SW480 (cell line): ENCODE measurements around the gene COMMD8.
"Not testable (repeated sequence)": the region's sequence is repeated elsewhere in the genome, so short reads cannot be mapped to it uniquely, and the experiment has no call there.

ENCODE experiments used
- DNase-seq: peaks from one replicate; pipeline ENCODE4 v3.0.0-alpha.2; 2016; ENCODE audit warnings: low spot score

COMMD8 gene

GRCh38 chr4:47463235-47463956 lies at the start of gene COMMD8:
Gene COMMD8, minus strand, starts transcription at chr4:47463702. Its CDS starts 51 bp downstream, at chr4:47463651.
- DNase-seq = peak; percentile 90

DNA sequence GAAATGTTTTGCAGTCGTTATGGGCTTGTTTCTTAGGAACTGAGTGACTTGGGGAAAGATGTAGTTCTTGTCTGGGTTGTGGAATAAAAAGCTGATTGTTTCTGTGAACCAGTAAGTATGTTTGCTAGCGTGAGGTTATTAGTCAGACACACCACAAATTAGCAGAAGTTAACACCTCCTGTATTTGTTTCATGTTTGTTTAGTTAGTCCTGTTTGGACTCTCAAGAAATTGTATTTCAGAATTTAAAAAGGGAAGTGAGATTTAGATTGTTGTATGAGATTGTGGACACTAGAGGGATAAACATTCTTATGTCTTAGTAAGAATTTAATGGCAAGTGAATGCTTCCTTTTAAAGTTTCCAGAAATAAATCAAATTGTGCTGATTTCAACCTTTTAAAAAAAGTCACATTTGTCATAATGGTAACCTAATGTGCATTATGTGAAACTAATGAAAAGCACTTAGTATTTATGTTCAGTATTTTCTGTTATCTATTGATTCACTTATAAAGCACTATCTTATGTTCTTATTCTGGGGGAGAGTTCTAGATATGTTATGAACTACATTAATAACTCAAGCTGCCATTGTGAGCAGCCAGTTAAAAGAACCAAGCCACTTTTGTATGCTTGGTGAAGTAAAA lies 47.1 kb upstream of the COMMD8 start:
- DNase-seq = no peak

GRCh38 chr4:47505666-47506065 lies 42.2 kb upstream of the COMMD8 start:
- no peak for DNase-seq

- no peak for DNase-seq
Measured at GRCh38 chr4:47505147-47505546, 41.6 kb upstream of the COMMD8 start.

DNA sequence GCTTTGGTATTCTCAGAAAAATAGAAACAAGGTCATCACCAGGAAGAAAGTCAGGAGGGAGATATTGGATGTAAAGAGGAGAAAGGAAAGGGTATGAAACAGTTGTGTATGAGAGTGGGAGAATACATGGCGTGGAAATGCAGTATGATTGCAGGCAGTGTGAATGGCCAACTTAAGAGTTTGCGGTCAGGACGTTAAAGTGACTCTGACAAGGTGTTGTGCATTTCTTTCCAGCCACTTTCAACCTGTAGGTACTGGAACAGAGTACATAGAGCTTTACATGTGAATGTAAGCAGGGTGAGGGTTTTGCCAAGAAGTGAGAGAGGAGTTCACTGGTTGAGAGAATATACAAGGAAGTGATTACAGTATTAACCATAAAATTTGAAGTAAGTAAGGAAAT lies 37.3 kb upstream of the COMMD8 start:
- no peak for DNase-seq

DNA sequence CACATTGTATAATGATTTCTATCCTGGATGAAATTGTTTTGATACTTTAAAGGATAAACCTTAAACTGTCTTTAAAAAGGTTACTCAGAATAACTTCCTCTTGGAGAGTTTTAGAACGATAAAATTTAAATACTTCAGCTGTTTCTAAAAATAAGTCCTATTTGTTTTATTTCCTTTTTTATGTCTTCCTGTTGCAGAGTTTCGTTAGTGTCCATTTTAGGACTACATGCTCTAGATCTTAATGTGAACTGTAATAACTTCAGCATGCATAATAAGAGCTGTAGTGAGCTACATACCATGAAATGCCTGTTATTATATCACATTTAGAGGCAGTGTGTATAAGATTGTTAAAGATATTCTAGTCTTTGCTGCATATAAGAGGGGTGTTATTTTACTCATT lies 36.2 kb upstream of the COMMD8 start:
- no peak for DNase-seq

DNA sequence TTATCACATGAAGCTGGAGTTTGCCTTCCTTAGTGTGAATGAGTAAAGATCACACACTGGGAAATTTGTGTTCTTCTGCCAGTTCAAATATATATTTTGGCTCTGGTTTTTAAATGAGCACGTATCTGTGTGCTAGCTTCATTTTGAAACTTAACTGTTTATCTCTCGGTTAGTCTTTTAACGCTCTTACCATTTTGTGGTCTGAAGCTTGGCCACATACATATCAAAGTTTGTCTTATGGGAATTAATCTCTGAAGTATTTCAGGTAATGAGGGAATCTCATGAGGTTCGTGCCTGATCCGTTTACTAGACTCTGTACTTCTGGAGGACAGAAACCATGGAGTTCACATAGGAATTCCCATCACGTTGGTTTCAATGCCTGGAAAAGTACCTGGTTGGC lies 35.4 kb upstream of the COMMD8 start:
- DNase-seq = no peak

GRCh38 chr4:47494124-47494430 lies 30.6 kb upstream of the COMMD8 start:
- no peak for DNase-seq

GRCh38 chr4:47493238-47494123 lies 30.0 kb upstream of the COMMD8 start:
- DNase-seq = no peak

DNA sequence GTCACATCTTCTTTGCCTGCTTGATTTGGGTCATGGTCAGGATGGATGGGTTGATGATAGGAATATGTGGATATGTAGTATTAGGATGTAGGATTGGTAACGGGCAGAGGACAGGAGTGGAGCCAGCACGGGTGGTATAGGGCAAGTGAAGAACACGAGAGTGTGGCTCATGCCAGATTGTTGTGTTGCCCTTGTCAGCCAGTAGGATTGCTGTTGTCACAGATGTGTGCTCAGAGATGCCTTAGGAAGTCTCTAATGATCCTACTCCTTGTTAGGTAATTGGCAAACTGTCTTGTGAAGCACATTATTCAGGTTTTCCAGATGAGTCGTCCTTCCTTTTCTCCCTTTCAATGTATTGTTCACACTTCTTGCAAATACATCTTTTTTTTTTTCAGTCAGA lies 27.0 kb upstream of the COMMD8 start:
- peak; percentile 25 for DNase-seq

DNA sequence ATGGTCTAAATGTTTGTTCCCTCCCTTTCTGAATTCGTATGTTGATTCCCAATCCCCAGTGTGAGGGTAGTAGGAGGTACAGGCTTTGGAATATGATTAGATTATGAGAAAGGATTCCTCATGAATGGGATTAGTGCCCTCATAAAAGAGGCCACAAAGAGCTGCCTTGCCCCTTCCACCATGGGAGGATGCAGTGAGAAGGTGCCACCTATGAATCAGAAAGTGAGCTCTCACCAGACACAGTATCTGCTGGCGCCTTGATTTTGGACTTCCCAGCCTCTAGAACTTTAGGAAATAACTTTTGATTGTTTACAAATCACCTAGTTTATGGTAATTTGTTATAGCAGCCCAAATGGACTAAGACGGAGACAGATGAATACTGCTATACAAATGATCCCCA lies 25.2 kb upstream of the COMMD8 start:
- DNase-seq = no peak

DNA sequence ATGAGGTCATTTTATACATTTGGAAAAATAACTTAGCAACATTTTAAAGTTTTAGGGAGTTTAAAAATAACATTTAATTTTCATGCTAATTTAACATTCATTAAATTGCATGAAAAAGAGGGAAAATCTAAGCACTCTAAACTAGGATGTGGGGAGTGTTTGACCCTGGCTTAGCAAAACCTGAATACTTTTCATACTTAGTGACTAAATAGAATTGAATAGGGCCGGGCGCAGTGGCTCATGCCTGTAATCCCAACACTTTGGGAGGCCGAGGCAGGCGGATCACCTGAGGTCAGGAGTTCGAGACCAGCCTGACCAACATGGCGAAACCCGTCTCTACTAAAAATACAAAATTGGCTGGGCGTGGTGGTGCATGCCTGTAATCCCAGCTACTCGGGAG lies 23.2 kb upstream of the COMMD8 start:
- DNase-seq = not testable (repeated sequence)

DNA sequence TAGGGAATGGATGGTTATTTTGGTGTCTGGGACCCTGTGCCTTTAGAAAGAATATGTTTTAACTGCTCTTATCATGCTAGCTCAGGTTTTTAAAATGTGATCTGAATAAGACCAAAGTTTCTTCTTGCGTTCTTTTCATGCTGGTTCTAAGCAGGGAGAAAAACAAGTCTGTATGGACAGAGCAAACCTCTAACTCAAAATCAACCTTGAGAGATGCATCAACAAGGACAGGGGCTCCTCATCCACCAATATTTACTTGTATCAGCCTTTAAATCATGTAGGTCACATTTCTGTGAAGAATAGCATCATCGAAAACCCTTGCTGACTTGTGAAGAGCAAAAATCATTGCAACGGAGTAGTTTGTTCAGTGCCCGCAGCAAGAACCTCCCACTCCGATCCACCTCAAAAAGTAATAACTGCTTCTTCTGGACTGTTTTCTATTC lies 22.8 kb upstream of the COMMD8 start:
- no peak for DNase-seq

- DNase-seq = no peak
Measured at GRCh38 chr4:47485768-47486167, 22.3 kb upstream of the COMMD8 start.

GRCh38 chr4:47485047-47485692 lies 21.7 kb upstream of the COMMD8 start, which contains the start of gene ATP10D:
Gene ATP10D, plus strand, starts transcription at chr4:47485275. Its CDS starts 27,266 bp downstream, at chr4:47512541.
- DNase-seq = peak; percentile 84

- no peak for DNase-seq
Measured at GRCh38 chr4:47484168-47484567, 20.7 kb upstream of the COMMD8 start.

GRCh38 chr4:47483745-47484144 lies 20.2 kb upstream of the COMMD8 start:
- no peak for DNase-seq

GRCh38 chr4:47482326-47482725 lies 18.8 kb upstream of the COMMD8 start:
- DNase-seq = no peak

- DNase-seq = no peak
Measured at GRCh38 chr4:47478804-47479203, 15.3 kb upstream of the COMMD8 start.

GRCh38 chr4:47475411-47475810 lies 11.9 kb upstream of the COMMD8 start:
- DNase-seq = no peak

DNA sequence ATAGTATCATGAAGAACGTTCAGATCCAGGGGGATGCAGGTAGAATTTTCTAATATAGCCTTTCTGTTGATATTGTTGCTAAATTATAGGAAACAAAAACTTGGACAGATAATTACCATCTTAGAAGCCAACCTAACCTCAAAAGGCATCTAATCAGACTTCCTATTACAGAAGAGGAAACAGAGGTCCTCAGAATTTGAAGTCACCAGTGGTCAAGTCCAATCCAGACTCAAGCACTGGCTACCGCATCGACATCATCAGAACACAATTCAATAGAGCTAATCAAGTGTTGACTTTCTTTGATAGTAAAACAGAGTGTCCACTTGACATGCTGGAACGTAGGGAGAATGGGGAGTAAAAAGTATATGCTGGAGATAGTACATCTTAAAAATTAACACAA lies 11.3 kb upstream of the COMMD8 start:
- DNase-seq = no peak

- no peak for DNase-seq
Measured at GRCh38 chr4:47473141-47473750, 9.7 kb upstream of the COMMD8 start.
